HEK293 (cell line): ENCODE data around the gene EOMES.
A peak's percentile ranks its signal among the peaks of the same experiment; 100 is the strongest.

Experiments
- CTCF ChIA-PET: fragments of 350-600 bp; formaldehyde crosslinking; extraction: SDS; loops from one replicate; lab custom pipeline; 2021; ENCODE audit warnings: antibody characterized with exemption; lab: Yijun Ruan, JAX
- POLR2A ChIA-PET: fragments of 300-600 bp; formaldehyde crosslinking; extraction: SDS; loops from one replicate; lab custom pipeline; 2020; ENCODE audit warnings: antibody characterized with exemption, inconsistent platforms; lab: Yijun Ruan, JAX
- H3K27ac ChIP-seq: fragments of 200-500 bp; sonication (Bioruptor generic); 2 replicates; pipeline ENCODE4 v1.5.1; 2014; ENCODE audit warnings: low read depth, low read length, control low read depth, inconsistent platforms; ENCODE audit errors: extremely low read depth
- H3K36me3 ChIP-seq, 2 experiments: fragments of 200-500 bp in 1 of 2; sonication (Bioruptor generic) in 1 of 2; 1 replicate in 1 of 2; 2 replicates in 1 of 2; pipeline ENCODE4 v1.5.1; 2014 to 2017; ENCODE audit warnings: inconsistent platforms in 2 of 2, low read length in 2 of 2; ENCODE audit not compliant: control insufficient read depth in 2 of 2, insufficient read depth in 1 of 2
- H3K4me1 ChIP-seq: fragments of 200-500 bp; sonication (Bioruptor generic); 2 replicates; pipeline ENCODE4 v1.5.1; 2014; ENCODE audit warnings: mild to moderate bottlenecking, low read length, inconsistent platforms; ENCODE audit not compliant: control insufficient read depth, insufficient read depth
- H3K4me3 ChIP-seq: 2 replicates; pipeline ENCODE4 v1.5.1; 2011; ENCODE audit warnings: low read depth, mild to moderate bottlenecking, control low read depth, low read length, moderate library complexity
- H3K9me3 ChIP-seq: fragments of 200-500 bp; sonication (Bioruptor generic); 2 replicates; pipeline ENCODE4 v1.5.1; 2014; ENCODE audit warnings: low read depth, low read length, inconsistent platforms; ENCODE audit not compliant: control insufficient read depth, insufficient read depth
- FEZF1 ChIP-seq: fragments of 450-650 bp; formaldehyde crosslinking; IDR thresholded peaks from 2 replicates; pipeline ENCODE4 v1.5.1; 2016; ENCODE audit warnings: missing biosample characterization, missing genetic modification characterization
- TCF7L2 ChIP-seq: IDR thresholded peaks from 2 replicates; pipeline ENCODE4 v1.6.1; 2011; ENCODE audit warnings: low read depth, mild to moderate bottlenecking, inconsistent platforms, low read length, moderate library complexity, borderline replicate concordance
- YY1 ChIP-seq: fragments of 450-650 bp; formaldehyde crosslinking; IDR thresholded peaks from 2 replicates; pipeline ENCODE4 v1.5.1; 2018; ENCODE audit warnings: missing biosample characterization, missing genetic modification characterization
- ZIC2 ChIP-seq: fragments of 450-650 bp; formaldehyde crosslinking; IDR thresholded peaks from 2 replicates; pipeline ENCODE4 v1.5.1; 2016; ENCODE audit warnings: missing biosample characterization, missing genetic modification characterization
- ZNF214 ChIP-seq: fragments of 450-650 bp; formaldehyde crosslinking; IDR thresholded peaks from 2 replicates; pipeline ENCODE4 v1.5.1; 2017; ENCODE audit warnings: missing biosample characterization, mild to moderate bottlenecking, missing genetic modification characterization, borderline replicate concordance
- ZNF514 ChIP-seq: fragments of 450-650 bp; formaldehyde crosslinking; IDR thresholded peaks from 2 replicates; pipeline ENCODE4 v1.5.1; 2016; ENCODE audit warnings: missing biosample characterization, missing genetic modification characterization
- ZNF549 ChIP-seq: fragments of 450-650 bp; IDR thresholded peaks from 2 replicates; pipeline ENCODE4 v1.5.1; 2018; ENCODE audit warnings: missing biosample characterization, missing genetic modification characterization, mild to moderate bottlenecking, inconsistent platforms, moderate library complexity
- ZNF600 ChIP-seq: fragments of 450-650 bp; formaldehyde crosslinking; IDR thresholded peaks from 2 replicates; pipeline ENCODE4 v1.5.1; 2016; ENCODE audit warnings: missing biosample characterization, missing genetic modification characterization
- ZNF629 ChIP-seq: fragments of 450-650 bp; formaldehyde crosslinking; IDR thresholded peaks from 2 replicates; pipeline ENCODE4 v1.5.1; 2017; ENCODE audit warnings: missing biosample characterization, missing genetic modification characterization
- ZNF660 ChIP-seq: fragments of 450-650 bp; IDR thresholded peaks from 2 replicates; pipeline ENCODE4 v1.5.1; 2018; ENCODE audit warnings: missing biosample characterization, mild to moderate bottlenecking, missing genetic modification characterization
- ZNF843 ChIP-seq: fragments of 450-650 bp; formaldehyde crosslinking; IDR thresholded peaks from 2 replicates; pipeline ENCODE4 v1.5.1; 2016; ENCODE audit warnings: missing biosample characterization, missing genetic modification characterization
- ZXDB ChIP-seq: fragments of 450-650 bp; formaldehyde crosslinking; IDR thresholded peaks from 2 replicates; pipeline ENCODE4 v1.5.1; 2016; ENCODE audit warnings: missing biosample characterization, missing genetic modification characterization
- TF ChIP-seq, protein P1 (sequence below): fragments of 450-650 bp; formaldehyde crosslinking; IDR thresholded peaks from 2 replicates; pipeline ENCODE4 v1.5.1; 2017; ENCODE audit warnings: missing biosample characterization, missing genetic modification characterization
- TF ChIP-seq, protein P2 (sequence below): fragments of 450-650 bp; formaldehyde crosslinking; IDR thresholded peaks from 2 replicates; pipeline ENCODE4 v1.5.1; 2017; ENCODE audit warnings: missing biosample characterization, missing genetic modification characterization

EOMES gene

DNA sequence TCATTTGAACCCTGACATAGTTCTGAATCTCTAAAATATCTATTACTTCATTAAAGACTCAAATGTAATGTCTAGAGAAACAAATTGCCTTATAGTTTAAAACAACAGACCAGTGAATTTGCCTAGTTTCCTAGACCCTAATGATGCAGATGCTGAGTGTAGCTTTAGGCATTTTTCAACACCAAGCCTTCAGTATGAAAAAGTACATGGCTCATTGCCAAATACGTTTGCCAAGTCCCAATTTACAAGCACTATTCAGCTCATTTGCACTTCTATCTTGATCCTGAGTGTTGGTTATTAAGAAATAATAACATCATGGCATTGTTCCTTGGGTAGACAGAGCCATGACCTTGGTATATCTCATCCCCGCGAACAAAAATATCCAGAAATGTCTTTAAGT lies 46.8 kb downstream of the EOMES start:
- TF ChIP-seq ZXDB (no peak), ZNF843 (tag by site-specific recombination) (0 out of 2 replicates have a peak, but pooled peaks have one; percentile 41), ZNF214 (no peak), FEZF1 (tag by site-specific recombination) (peak; percentile 45; the same call in 1 of the 2 replicates), ZNF660 (0 out of 2 replicates have a peak, but pooled peaks have one; percentile 22)
- TF ChIP-seq, protein P1, sequence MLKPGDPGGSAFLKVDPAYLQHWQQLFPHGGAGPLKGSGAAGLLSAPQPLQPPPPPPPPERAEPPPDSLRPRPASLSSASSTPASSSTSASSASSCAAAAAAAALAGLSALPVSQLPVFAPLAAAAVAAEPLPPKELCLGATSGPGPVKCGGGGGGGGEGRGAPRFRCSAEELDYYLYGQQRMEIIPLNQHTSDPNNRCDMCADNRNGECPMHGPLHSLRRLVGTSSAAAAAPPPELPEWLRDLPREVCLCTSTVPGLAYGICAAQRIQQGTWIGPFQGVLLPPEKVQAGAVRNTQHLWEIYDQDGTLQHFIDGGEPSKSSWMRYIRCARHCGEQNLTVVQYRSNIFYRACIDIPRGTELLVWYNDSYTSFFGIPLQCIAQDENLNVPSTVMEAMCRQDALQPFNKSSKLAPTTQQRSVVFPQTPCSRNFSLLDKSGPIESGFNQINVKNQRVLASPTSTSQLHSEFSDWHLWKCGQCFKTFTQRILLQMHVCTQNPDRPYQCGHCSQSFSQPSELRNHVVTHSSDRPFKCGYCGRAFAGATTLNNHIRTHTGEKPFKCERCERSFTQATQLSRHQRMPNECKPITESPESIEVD (tag by site-specific recombination) = peak; percentile 46
- TF ChIP-seq, all 188 proteins: peak for 4
- Histone ChIP-seq H3K27ac (no peak overlapping the region), H3K36me3 (no peaks in the 10 kb centered on the region), H3K4me3 (no peak overlapping the region), H3K4me1 (peaks cover 8% of the 10 kb centered on the region), H3K9me3 (no peaks in the 10 kb centered on the region)
- POLR2A ChIA-PET = interaction anchor here (0.8 kb wide), 1 partner anchor 673 kb away, joined by 3 read pairs; no protein-coding TSS in a partner anchor
- CTCF ChIA-PET = interaction anchor here (1.1 kb wide), 1 partner anchor 15 kb away, joined by 3 read pairs; no protein-coding TSS in a partner anchor

DNA sequence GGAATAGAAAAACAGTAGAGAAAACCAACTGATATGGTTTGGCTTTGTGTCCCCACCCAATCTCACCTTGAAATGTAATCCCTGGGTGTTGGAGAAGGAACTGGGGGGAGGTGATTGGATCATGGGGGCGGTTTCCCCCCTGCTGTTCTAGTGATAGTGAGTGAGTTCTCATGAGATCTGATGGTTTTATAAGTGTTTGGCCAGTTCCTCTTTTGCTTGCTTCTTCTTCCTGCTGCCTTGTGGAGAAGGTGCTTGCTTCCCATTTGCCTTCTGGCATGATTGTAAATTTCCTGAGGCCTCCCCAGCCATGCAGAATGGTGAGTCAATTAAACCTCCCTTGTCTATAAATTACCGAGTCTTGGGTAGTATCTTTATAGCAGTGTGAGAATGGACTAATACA lies 48.4 kb downstream of the EOMES start:
- ChIA-PET POLR2A (no interaction called here), CTCF (no interaction called here)
- no peak for TF ChIP-seq ZNF629 (tag by site-specific recombination)
- TF ChIP-seq, protein P2, sequence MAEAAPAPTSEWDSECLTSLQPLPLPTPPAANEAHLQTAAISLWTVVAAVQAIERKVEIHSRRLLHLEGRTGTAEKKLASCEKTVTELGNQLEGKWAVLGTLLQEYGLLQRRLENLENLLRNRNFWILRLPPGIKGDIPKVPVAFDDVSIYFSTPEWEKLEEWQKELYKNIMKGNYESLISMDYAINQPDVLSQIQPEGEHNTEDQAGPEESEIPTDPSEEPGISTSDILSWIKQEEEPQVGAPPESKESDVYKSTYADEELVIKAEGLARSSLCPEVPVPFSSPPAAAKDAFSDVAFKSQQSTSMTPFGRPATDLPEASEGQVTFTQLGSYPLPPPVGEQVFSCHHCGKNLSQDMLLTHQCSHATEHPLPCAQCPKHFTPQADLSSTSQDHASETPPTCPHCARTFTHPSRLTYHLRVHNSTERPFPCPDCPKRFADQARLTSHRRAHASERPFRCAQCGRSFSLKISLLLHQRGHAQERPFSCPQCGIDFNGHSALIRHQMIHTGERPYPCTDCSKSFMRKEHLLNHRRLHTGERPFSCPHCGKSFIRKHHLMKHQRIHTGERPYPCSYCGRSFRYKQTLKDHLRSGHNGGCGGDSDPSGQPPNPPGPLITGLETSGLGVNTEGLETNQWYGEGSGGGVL (tag by site-specific recombination) = peak; percentile 53; the same call in 1 of the 2 replicates
- Histone ChIP-seq H3K27ac (no peak overlapping the region), H3K4me3 (no peak overlapping the region), H3K4me1 (peaks cover 8% of the 10 kb centered on the region), H3K9me3 (no peaks in the 10 kb centered on the region), H3K36me3 (no peaks in the 10 kb centered on the region)

DNA sequence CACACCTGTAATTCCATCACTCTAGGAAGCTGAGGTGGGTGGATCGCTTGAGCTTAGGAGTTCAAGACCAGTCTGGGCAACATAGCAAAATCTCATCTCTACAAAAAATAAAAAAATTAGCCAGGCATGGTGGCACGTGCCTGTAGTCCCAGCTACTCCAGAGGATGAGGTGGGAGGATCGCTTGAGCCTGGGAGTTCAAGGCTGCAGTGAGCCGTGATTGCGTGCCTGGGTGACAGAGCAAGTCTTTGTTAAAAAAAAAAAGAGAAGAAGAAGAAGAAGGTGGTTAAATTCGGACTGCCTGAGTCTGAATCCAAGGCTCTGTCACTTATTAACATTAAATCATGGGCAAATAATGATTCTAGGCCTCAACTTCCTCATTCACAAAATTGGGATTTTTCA lies 51.0 kb downstream of the EOMES start:
- POLR2A ChIA-PET = no interaction called here
- peaks cover 8% of the 10 kb centered on the region for H3K4me1 ChIP-seq
- TF ChIP-seq TCF7L2 = no peak
- TF ChIP-seq ZNF600 (tag by site-specific recombination) = no peak
- no peak for TF ChIP-seq FEZF1 (tag by site-specific recombination)
- no peak for TF ChIP-seq YY1
- no peak for TF ChIP-seq ZNF549 (tag by site-specific recombination)
- TF ChIP-seq ZIC2 (tag by site-specific recombination) = no peak
- no peak overlapping the region for H3K27ac ChIP-seq
- H3K9me3 ChIP-seq = no peaks in the 10 kb centered on the region
- H3K4me3 ChIP-seq = no peak overlapping the region
- CTCF ChIA-PET = interaction anchor here (1.1 to 1.8 kb wide), 2 partner anchors 10 kb away, joined by 3 to 8 read pairs; no protein-coding TSS in a partner anchor
- no peaks in the 10 kb centered on the region for H3K36me3 ChIP-seq

DNA sequence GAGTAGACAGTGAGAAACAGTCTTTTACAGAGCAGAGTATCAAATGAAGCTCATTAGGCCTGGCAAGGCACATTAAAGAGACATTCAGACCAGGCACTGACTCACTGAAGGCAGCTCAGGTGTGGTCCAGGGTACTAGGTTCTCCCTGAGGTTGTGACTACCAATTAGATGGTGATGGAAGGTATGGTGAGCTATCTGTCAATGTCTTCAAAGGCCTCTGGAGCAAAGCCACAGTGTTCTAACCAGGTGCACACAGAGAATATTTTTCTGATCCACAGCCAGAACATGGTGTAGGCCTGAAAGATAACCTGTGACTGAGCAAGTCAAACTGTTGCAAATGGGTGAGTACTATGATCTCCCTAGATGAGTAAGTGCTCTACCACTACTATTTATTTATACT lies 51.5 kb downstream of the EOMES start:
- Histone ChIP-seq H3K4me3 (no peak overlapping the region), H3K36me3 (no peaks in the 10 kb centered on the region), H3K9me3 (no peaks in the 10 kb centered on the region), H3K4me1 (peaks cover 4% of the 10 kb centered on the region), H3K27ac (no peak overlapping the region)
- ChIA-PET POLR2A (no interaction called here), CTCF (interaction anchor here (0.9 to 1.8 kb wide), 2 partner anchors 11 kb away, joined by 3 to 8 read pairs; no protein-coding TSS in a partner anchor)
- TF ChIP-seq ZNF514 (tag by site-specific recombination) = no peak
- TF ChIP-seq, all 188 proteins: peak for 0
